ENCODE measurements around the gene RIPPLY2. TPM values are rescaled to one million over a fixed set of nuclear protein-coding genes. Genes with fewer than 3 reads are reported as not detected.
"Not testable (repeated sequence)": the region's sequence is repeated elsewhere in the genome, so short reads cannot be mapped to it uniquely, and the experiment has no call there.

Gene RIPPLY2
- total and polyA plus RNA-seq, 2 donors, result 0.23 to 0.28 TPM

- H3K27me3 ChIP-seq (ENCODE audit: control insufficient read depth in 2 of 2, insufficient read depth in 1 of 2, low read length in 1 of 2), result no peaks in the 10 kb centered on the region
- 98% methylated on average over 2 of the region's 2 CpGs for WGBS
- no peaks in the 10 kb centered on the region for H3K9me3 ChIP-seq (ENCODE audit: control insufficient read depth in 2 of 2, insufficient read depth in 1 of 2, low read length in 1 of 2)
- H3K27ac ChIP-seq (ENCODE audit: low read depth in 1 of 2, low read length in 1 of 2), result no peak overlapping the region
- no peaks in the 10 kb centered on the region for H3K36me3 ChIP-seq (ENCODE audit: control insufficient read depth in 2 of 2, insufficient read depth in 2 of 2, low read length in 1 of 2)
- no peak overlapping the region for H3K4me3 ChIP-seq (ENCODE audit: low read length in 2 of 2)
- H3K4me1 ChIP-seq (ENCODE audit: control insufficient read depth in 2 of 2, insufficient read depth in 2 of 2, low read length in 2 of 2), result no peaks in the 10 kb centered on the region
- DNase-seq (ENCODE audit: low read depth in 6 of 9, low spot score in 9 of 9), result no peak
Observed at GRCh38 chr6:83885984-83886383, 32.8 kb downstream of the RIPPLY2 start.

- Histone ChIP-seq H3K4me1 (ENCODE audit: control insufficient read depth in 2 of 2, insufficient read depth in 2 of 2, low read length in 2 of 2) (no peaks in the 10 kb centered on the region), H3K36me3 (ENCODE audit: control insufficient read depth in 2 of 2, insufficient read depth in 2 of 2, low read length in 1 of 2) (no peaks in the 10 kb centered on the region), H3K4me3 (ENCODE audit: low read length in 2 of 2) (no peak overlapping the region), H3K27ac (ENCODE audit: low read depth in 1 of 2, low read length in 1 of 2) (no peak overlapping the region), H3K9me3 (ENCODE audit: control insufficient read depth in 2 of 2, insufficient read depth in 1 of 2, low read length in 1 of 2) (no peaks in the 10 kb centered on the region), H3K27me3 (ENCODE audit: control insufficient read depth in 2 of 2, insufficient read depth in 1 of 2, low read length in 1 of 2) (no peaks in the 10 kb centered on the region)
- DNase-seq (ENCODE audit: low read depth in 6 of 9, low spot score in 9 of 9), result no peak
- WGBS, result 97% methylated on average over 1 of the region's 1 CpG
Observed at GRCh38 chr6:83889621-83890020, 36.5 kb downstream of the RIPPLY2 start.

GRCh38 chr6:83890520-83890919, 37.4 kb downstream of the RIPPLY2 start:
- Histone ChIP-seq H3K36me3 (ENCODE audit: control insufficient read depth in 2 of 2, insufficient read depth in 2 of 2, low read length in 1 of 2) (no peaks in the 10 kb centered on the region), H3K9me3 (ENCODE audit: control insufficient read depth in 2 of 2, insufficient read depth in 1 of 2, low read length in 1 of 2) (no peaks in the 10 kb centered on the region), H3K27ac (ENCODE audit: low read depth in 1 of 2, low read length in 1 of 2) (no peak overlapping the region), H3K4me1 (ENCODE audit: control insufficient read depth in 2 of 2, insufficient read depth in 2 of 2, low read length in 2 of 2) (no peaks in the 10 kb centered on the region), H3K27me3 (ENCODE audit: control insufficient read depth in 2 of 2, insufficient read depth in 1 of 2, low read length in 1 of 2) (no peaks in the 10 kb centered on the region), H3K4me3 (ENCODE audit: low read length in 2 of 2) (no peak overlapping the region)
- WGBS, result 96% methylated on average over 4 of the region's 4 CpGs
- DNase-seq (ENCODE audit: low read depth in 6 of 9, low spot score in 9 of 9), result no peak

- WGBS, result 97% methylated on average over 4 of the region's 4 CpGs
- no peak overlapping the region for H3K4me3 ChIP-seq (ENCODE audit: low read length in 2 of 2)
- DNase-seq (ENCODE audit: low read depth in 6 of 9, low spot score in 9 of 9), result no peak
- H3K36me3 ChIP-seq (ENCODE audit: control insufficient read depth in 2 of 2, insufficient read depth in 2 of 2, low read length in 1 of 2), result no peaks in the 10 kb centered on the region
- no peaks in the 10 kb centered on the region for H3K27me3 ChIP-seq (ENCODE audit: control insufficient read depth in 2 of 2, insufficient read depth in 1 of 2, low read length in 1 of 2)
- no peaks in the 10 kb centered on the region for H3K9me3 ChIP-seq (ENCODE audit: control insufficient read depth in 2 of 2, insufficient read depth in 1 of 2, low read length in 1 of 2)
- no peaks in the 10 kb centered on the region for H3K4me1 ChIP-seq (ENCODE audit: control insufficient read depth in 2 of 2, insufficient read depth in 2 of 2, low read length in 2 of 2)
- no peak overlapping the region for H3K27ac ChIP-seq (ENCODE audit: low read depth in 1 of 2, low read length in 1 of 2)
Observed at GRCh38 chr6:83891586-83891985, 38.4 kb downstream of the RIPPLY2 start.

GRCh38 chr6:83893024-83893423, 39.9 kb downstream of the RIPPLY2 start:
- no peak overlapping the region for H3K27ac ChIP-seq (ENCODE audit: low read depth in 1 of 2, low read length in 1 of 2)
- no peaks in the 10 kb centered on the region for H3K9me3 ChIP-seq (ENCODE audit: control insufficient read depth in 2 of 2, insufficient read depth in 1 of 2, low read length in 1 of 2)
- H3K4me1 ChIP-seq (ENCODE audit: control insufficient read depth in 2 of 2, insufficient read depth in 2 of 2, low read length in 2 of 2), result no peaks in the 10 kb centered on the region
- no peak for DNase-seq (ENCODE audit: low read depth in 6 of 9, low spot score in 9 of 9)
- no peaks in the 10 kb centered on the region for H3K27me3 ChIP-seq (ENCODE audit: control insufficient read depth in 2 of 2, insufficient read depth in 1 of 2, low read length in 1 of 2)
- no peaks in the 10 kb centered on the region for H3K36me3 ChIP-seq (ENCODE audit: control insufficient read depth in 2 of 2, insufficient read depth in 2 of 2, low read length in 1 of 2)
- 40% methylated on average over 1 of the region's 1 CpG for WGBS
- no peak overlapping the region for H3K4me3 ChIP-seq (ENCODE audit: low read length in 2 of 2)

GRCh38 chr6:83897094-83897493, 43.9 kb downstream of the RIPPLY2 start:
- H3K9me3 ChIP-seq (ENCODE audit: control insufficient read depth in 2 of 2, insufficient read depth in 1 of 2, low read length in 1 of 2); H3K36me3 ChIP-seq (ENCODE audit: control insufficient read depth in 2 of 2, insufficient read depth in 2 of 2, low read length in 1 of 2); H3K27ac ChIP-seq (ENCODE audit: low read depth in 1 of 2, low read length in 1 of 2); DNase-seq (ENCODE audit: low read depth in 6 of 9, low spot score in 9 of 9); H3K4me1 ChIP-seq (ENCODE audit: control insufficient read depth in 2 of 2, insufficient read depth in 2 of 2, low read length in 2 of 2); H3K4me3 ChIP-seq (ENCODE audit: low read length in 2 of 2); H3K27me3 ChIP-seq (ENCODE audit: control insufficient read depth in 2 of 2, insufficient read depth in 1 of 2, low read length in 1 of 2): not testable (repeated sequence)
- no CpG with 5 or more reads among the region's 2 CpGs for WGBS

GRCh38 chr6:83901624-83902023, 48.5 kb downstream of the RIPPLY2 start:
- Histone ChIP-seq H3K4me3 (ENCODE audit: low read length in 2 of 2) (no peak overlapping the region), H3K4me1 (ENCODE audit: control insufficient read depth in 2 of 2, insufficient read depth in 2 of 2, low read length in 2 of 2) (no peaks in the 10 kb centered on the region), H3K9me3 (ENCODE audit: control insufficient read depth in 2 of 2, insufficient read depth in 1 of 2, low read length in 1 of 2) (peaks cover 0 to 14% of the 10 kb centered on the region in 2 donors), H3K36me3 (ENCODE audit: control insufficient read depth in 2 of 2, insufficient read depth in 2 of 2, low read length in 1 of 2) (no peaks in the 10 kb centered on the region), H3K27ac (ENCODE audit: low read depth in 1 of 2, low read length in 1 of 2) (no peak overlapping the region), H3K27me3 (ENCODE audit: control insufficient read depth in 2 of 2, insufficient read depth in 1 of 2, low read length in 1 of 2) (no peaks in the 10 kb centered on the region)
- DNase-seq (ENCODE audit: low read depth in 6 of 9, low spot score in 9 of 9), result no peak
- 98% methylated on average over 1 of the region's 1 CpG for WGBS

GRCh38 chr6:83904395-83904794, 51.2 kb downstream of the RIPPLY2 start:
- WGBS, result 97% methylated on average over 4 of the region's 4 CpGs
- Histone ChIP-seq H3K4me1 (ENCODE audit: control insufficient read depth in 2 of 2, insufficient read depth in 2 of 2, low read length in 2 of 2) (no peaks in the 10 kb centered on the region), H3K9me3 (ENCODE audit: control insufficient read depth in 2 of 2, insufficient read depth in 1 of 2, low read length in 1 of 2) (peaks cover 0 to 14% of the 10 kb centered on the region in 2 donors), H3K27ac (ENCODE audit: low read depth in 1 of 2, low read length in 1 of 2) (no peak overlapping the region), H3K27me3 (ENCODE audit: control insufficient read depth in 2 of 2, insufficient read depth in 1 of 2, low read length in 1 of 2) (no peaks in the 10 kb centered on the region), H3K4me3 (ENCODE audit: low read length in 2 of 2) (no peak overlapping the region), H3K36me3 (ENCODE audit: control insufficient read depth in 2 of 2, insufficient read depth in 2 of 2, low read length in 1 of 2) (no peaks in the 10 kb centered on the region)
- no peak for DNase-seq (ENCODE audit: low read depth in 6 of 9, low spot score in 9 of 9)

- H3K4me1 ChIP-seq (ENCODE audit: control insufficient read depth in 2 of 2, insufficient read depth in 2 of 2, low read length in 2 of 2), result no peaks in the 10 kb centered on the region
Observed at GRCh38 chr6:83905648-83906047, 52.5 kb downstream of the RIPPLY2 start.

More at GRCh38 chr6:83905648-83906047, 52.5 kb downstream of the RIPPLY2 start:
- Histone ChIP-seq H3K36me3 (ENCODE audit: control insufficient read depth in 2 of 2, insufficient read depth in 2 of 2, low read length in 1 of 2) (no peaks in the 10 kb centered on the region), H3K4me3 (ENCODE audit: low read length in 2 of 2) (no peak overlapping the region), H3K27me3 (ENCODE audit: control insufficient read depth in 2 of 2, insufficient read depth in 1 of 2, low read length in 1 of 2) (no peaks in the 10 kb centered on the region), H3K27ac (ENCODE audit: low read depth in 1 of 2, low read length in 1 of 2) (no peak overlapping the region), H3K9me3 (ENCODE audit: control insufficient read depth in 2 of 2, insufficient read depth in 1 of 2, low read length in 1 of 2) (peaks cover 0 to 14% of the 10 kb centered on the region in 2 donors)
- WGBS, result 86% methylated on average over 4 of the region's 4 CpGs
- no peak for DNase-seq (ENCODE audit: low read depth in 6 of 9, low spot score in 9 of 9)
